ENCODE measurements around the gene PDYN.
"Not testable (repeated sequence)": the region's sequence is repeated elsewhere in the genome, so short reads cannot be mapped to it uniquely, and the experiment has no call there.

The PDYN gene

DNA sequence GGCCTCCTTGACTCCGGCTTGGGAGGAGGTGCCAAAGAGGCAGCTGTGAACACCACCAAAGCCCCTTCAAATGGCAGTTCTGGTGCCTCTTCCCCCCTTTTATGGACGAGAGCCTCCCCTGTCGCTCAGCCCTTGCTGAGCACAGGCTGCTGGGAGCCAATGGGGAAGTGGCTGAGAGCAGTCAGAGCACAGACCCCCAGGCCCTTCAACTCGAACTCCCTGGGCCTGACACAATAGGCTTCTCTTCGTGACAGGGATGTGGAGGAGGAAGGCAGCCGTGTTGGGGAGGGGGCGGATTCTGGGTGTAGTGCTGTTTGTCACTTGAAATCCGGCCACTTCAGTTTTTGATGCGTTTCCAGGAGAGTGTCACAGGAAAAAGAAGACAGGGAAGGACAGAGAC, at the start of gene PDYN:
TSS of gene PDYN (minus strand) at position 73 of the 400 bp plus-strand sequence. CDS start 10,974 bp downstream, outside the sequence.
- no peak for DNase-seq

DNA sequence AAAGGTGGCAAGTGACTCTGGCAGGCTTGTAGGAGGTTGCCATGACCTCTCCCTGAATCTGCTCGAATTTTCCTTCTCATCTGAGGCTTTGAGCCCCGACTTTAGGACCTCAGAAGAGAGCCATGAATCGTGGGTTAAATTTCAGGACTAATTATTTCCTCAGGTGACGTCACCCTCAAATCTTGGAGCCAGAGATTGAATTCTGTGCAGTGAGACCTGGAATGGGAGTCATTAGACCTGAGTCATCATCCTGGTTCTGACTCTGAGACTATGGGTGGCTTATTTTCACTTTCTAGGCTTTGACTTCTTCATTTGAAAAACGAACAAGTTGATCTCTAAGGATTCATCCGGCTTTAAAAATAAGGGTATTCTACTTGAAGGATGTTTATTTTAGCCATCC, 48.5 kb upstream of the PDYN start:
- DNase-seq: no peak

DNA sequence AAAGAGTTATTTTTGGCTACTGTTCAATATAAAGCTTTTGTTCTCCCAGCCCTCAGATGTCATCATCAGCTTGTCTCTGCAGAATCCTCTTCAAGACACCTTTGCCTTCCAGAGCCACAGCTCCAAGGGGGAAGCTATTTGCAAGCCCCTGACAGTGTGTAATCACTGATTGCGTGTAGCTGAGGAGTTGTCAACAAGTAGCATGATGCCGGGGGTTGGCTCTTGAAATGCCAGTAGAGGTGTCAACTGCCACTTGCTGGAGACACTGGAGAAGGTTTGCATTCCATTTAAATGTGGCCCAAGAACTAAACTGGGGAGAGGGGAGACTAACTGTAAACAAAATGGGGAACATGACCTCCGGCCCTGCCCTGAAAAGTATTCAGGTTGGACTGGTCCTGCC, 44.3 kb upstream of the PDYN start:
- no peak for DNase-seq

- DNase-seq: no peak
These were observed 43.5 kb upstream of the PDYN start for GRCh38 chr20:2037296-2037914.

DNA sequence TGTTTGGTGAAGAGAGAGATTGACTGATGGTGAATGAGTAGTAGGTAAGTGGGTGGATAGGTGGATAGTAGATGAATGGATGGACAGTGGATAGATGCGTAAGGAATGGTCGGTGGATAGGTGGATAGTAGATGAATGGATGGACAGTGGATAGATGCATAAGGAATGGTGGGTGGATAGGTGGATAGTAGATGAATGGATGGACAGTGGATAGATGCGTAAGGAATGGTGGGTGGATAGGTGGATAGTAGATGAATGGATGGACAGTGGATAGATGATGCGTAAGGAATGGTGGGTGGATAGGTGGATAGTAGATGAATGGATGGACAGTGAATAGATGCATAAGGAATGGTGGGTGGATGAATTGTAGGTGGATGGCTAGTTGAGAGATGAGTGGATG, 42.5 kb upstream of the PDYN start:
- not testable (repeated sequence) for DNase-seq

DNA sequence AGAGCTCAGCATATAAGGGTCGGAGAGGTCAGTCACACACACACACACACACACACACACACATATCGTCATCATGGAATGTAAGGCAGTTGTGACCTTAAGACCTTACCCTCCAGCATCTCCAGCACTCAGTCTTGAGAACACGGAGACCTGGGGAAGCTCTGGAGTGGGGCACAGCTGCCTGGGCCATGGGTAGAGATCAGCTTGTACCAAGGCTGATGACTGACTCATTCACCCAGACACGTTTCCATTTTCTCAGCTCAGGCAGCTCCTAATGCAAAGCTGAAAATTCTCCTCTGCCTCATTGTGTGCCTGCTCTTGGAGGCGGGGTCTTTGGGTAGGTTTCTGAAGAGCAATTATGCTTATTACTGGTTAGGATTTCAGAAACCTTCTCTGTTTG, 38.3 kb upstream of the PDYN start:
- DNase-seq: no peak

- DNase-seq: no peak
These were observed 32.7 kb upstream of the PDYN start for GRCh38 chr20:2026514-2026913.

- no peak for DNase-seq
These were observed 32.1 kb upstream of the PDYN start for GRCh38 chr20:2026004-2026403.

- DNase-seq: no peak
These were observed 29.3 kb upstream of the PDYN start for GRCh38 chr20:2023151-2023550.

DNA sequence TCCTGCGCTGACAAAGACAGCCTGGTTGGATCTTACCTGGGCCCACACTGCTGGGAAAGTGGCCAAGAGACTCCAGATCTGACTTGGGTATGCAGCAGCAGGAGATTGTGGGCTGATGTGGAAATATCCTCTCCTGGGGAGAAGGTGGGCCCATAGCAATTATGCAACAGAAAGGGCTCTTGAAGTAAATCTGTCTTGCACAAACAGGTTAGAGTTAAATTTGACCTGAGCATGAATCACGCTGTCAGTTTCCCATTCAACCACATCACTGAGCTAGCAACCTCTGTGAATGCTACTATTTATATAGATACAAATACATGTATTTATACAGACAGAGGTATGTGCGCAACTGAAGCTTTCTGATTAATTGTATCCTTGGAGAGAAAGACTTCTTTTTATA, 28.3 kb upstream of the PDYN start:
- DNase-seq: peak; percentile 58

- no peak for DNase-seq
These were observed 16.7 kb upstream of the PDYN start for GRCh38 chr20:2010533-2010932.

DNA sequence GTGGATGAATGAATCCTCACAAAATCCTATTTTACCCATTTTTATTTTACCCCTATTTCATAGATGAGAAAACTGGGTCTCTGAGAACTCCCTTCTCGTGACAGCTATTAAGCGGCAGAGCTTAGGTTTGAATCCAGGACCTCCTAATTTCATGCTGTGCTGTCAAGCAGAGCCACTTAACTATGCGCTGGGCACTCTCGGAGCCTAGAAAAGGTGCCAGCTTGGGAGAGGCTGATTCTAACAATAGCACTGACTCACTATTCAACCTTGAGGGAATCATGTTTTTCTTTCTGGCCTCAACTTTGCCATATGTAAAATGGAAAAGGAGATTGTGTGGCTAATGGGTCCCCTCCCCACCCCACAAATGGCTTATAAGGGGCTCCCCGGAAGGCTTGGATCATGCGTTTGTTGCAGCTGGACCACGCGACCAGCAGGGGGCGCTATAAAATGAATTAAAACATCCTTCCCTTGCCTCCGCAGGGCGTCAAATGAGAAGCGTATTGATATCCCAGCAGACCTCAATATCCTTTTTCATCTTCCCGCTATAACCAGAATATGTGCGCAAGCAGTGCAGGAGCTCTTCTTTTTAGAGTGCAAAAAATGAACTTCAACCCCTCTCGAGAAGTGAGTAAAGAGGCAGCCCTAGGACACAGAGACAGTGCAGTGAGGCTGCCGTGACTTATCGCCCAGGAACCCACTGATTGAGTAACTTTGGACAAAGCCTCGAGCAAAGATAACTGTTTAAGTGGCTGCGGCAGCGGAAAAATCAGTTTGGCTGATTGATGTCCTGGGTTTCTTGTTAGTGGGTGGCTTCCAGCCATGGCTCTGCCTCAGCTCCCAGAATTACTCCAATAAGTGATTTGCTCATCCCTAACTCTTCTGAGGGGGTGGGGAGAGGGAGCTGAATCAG, 12.8 kb upstream of the PDYN start:
- DNase-seq: peak; percentile 29

- DNase-seq: peak; percentile 5
These were observed 12.1 kb upstream of the PDYN start for GRCh38 chr20:2005831-2006426.

- DNase-seq: peak; percentile 5
These were observed 11.5 kb upstream of the PDYN start for GRCh38 chr20:2005359-2005758.

- no peak for DNase-seq
These were observed 10.3 kb upstream of the PDYN start for GRCh38 chr20:2004171-2004570.

GRCh38 chr20:2002365-2002764, 8.5 kb upstream of the PDYN start:
- DNase-seq: no peak

DNA sequence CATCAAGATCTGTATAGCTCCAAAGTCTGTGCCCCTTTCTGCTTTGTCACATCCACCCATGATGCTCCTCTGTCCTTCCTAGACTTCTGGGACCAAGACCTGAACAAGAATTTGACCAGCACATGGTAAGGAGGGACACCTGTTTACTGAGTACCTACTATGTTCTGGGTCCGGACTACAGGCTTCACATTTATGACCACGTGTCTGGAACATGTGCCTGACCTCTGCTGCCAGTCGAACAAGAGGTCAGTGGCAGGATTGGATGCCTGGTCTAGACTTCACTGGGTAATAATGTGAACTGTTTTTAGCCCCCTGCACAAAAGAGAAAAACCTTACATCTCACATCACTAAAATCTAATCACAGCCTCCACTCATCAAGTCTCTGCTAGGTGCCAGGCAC, 7.3 kb upstream of the PDYN start:
- DNase-seq: no peak

DNA sequence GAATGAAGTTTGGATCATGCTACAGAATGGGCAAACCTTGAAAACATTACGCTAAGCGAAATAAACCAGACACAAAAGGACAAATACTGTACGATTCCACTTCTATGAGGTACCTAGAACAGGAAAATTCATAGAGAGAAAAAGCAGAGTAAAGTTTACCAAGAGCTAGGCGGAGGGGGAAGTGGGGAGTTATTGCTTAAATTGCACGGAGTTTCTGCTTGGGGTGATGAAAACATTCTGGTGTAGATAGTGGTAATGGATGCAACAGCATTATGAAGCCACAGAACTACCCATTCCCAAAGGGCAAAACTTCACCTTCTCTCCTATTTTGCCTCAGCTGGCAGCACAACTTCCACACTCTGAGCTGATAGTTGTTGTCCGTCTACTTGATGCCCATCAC, 6.4 kb upstream of the PDYN start:
- DNase-seq: no peak

GRCh38 chr20:1998715-1999114, 4.9 kb upstream of the PDYN start:
- DNase-seq: no peak

DNA sequence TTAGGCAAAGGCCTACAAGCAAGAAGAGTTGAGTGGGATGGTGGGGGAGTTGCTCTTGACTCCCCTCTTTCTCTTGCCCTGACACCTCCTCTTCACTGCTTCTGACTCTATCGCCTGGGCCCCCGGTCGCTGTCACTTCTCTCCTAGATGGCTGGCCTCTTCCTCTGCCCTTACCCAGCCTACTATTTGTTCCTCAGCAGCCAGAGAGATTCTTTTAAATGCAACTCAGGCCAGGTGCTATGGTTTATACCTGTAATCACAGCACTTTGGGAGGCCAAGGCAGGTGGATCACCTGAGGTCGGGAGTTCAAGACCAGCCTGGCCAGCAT, 4.3 kb upstream of the PDYN start:
- DNase-seq: no peak

GRCh38 chr20:1997483-1998192, 3.8 kb upstream of the PDYN start:
- no peak for DNase-seq

DNA sequence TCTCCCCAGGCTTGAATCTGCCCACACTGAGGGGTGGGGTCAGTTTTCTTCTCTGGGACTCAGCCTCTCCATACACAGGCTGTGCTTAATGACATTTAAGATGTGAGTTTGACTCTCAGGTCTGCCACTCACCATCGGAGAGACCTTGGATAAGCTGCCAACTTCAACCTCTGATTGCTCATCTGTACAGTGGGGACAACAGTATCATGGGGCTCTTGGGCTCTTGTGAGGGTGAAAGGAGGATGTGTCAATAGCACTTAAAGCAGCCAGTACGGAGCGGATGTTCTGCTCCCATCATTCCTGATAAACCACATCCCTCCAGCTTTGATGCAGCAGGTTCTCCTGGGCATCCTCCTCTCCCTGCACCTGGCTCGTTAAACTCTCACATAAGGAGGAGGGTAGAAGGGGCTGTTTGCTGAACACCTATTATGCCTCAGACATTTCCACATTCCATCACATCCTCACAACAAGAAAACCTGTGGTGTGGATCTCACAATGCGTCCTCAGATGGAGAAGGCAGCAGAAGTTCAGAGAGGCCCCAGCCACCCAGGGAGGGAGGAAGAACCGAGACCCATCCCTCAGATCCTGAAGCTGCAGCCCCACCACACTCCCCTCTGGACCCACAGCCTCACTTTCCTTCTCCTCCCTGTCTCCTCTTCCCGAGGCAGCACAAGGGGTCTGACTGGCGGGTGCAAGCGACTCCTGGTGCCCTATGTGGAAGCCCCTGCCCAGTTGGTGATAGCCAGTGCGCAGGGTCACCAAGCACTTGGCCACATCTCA, 1.9 kb upstream of the PDYN start:
- DNase-seq: no peak

- no peak for DNase-seq
These were observed 769 bp upstream of the PDYN start for GRCh38 chr20:1994627-1995026.
